Keratinocyte (primary cell): Measurements from ENCODE around the gene TOLLIP. TPM values are rescaled to one million over a fixed set of nuclear protein-coding genes. Genes with fewer than 3 reads are reported as not detected.

ENCODE experiments used
- DNase-seq: peaks from one replicate; pipeline ENCODE4 v3.0.0-alpha.2; 2011; ENCODE audit warnings: low read depth, missing footprints, low spot score
- FAIRE-seq: peaks from 2 replicates; lab custom pipeline; 2011; peaks lifted over from hg19 to GRCh38; lab: Jason Lieb, UNC
- H2AFZ ChIP-seq: 2 replicates; pipeline ENCODE4 v1.6.0; 2012; ENCODE audit warnings: low read length, control low read depth, inconsistent platforms; ENCODE audit not compliant: control insufficient read depth
- H3K27ac ChIP-seq: 2 replicates; pipeline ENCODE4 v1.5.1; 2011; ENCODE audit warnings: low read length; ENCODE audit not compliant: control insufficient read depth, insufficient read depth
- H3K27me3 ChIP-seq: 3 replicates; pipeline ENCODE4 v1.6.0; 2011; ENCODE audit warnings: low read length; ENCODE audit not compliant: control insufficient read depth, insufficient read depth; ENCODE audit errors: extremely low read depth
- H3K36me3 ChIP-seq, 2 experiments: 2 replicates in 1 of 2; 3 replicates in 1 of 2; pipeline ENCODE4 v1.5.1; 2011; ENCODE audit warnings: low read length in 2 of 2, mild to moderate bottlenecking in 1 of 2; ENCODE audit not compliant: control insufficient read depth in 2 of 2, insufficient read depth in 2 of 2; ENCODE audit errors: extremely low read depth in 1 of 2
- H3K4me1 ChIP-seq: 3 replicates; pipeline ENCODE4 v1.5.1; 2011; ENCODE audit warnings: low read length; ENCODE audit not compliant: control insufficient read depth, insufficient read depth; ENCODE audit errors: extremely low read depth
- H3K4me2 ChIP-seq: 3 replicates; pipeline ENCODE4 v1.6.0; 2011; ENCODE audit warnings: low read depth, low read length; ENCODE audit not compliant: control insufficient read depth, insufficient read depth; ENCODE audit errors: extremely low read depth
- H3K4me3 ChIP-seq, 3 experiments: fragments of 200-600 bp in 1 of 3; sonication (generic) in 1 of 3; 2 replicates in 2 of 3; 3 replicates in 1 of 3; pipeline ENCODE4 v1.5.1; 2011 to 2016; ENCODE audit warnings: low read length in 3 of 3, mild to moderate bottlenecking in 3 of 3, control low read depth in 2 of 3, inconsistent platforms in 1 of 3, low read depth in 1 of 3, mixed read lengths in 1 of 3, mixed run types in 1 of 3, moderate library complexity in 1 of 3; ENCODE audit not compliant: control insufficient read depth in 2 of 3, insufficient read depth in 2 of 3; ENCODE audit errors: extremely low read depth in 1 of 3
- H3K79me2 ChIP-seq: 2 replicates; pipeline ENCODE4 v1.6.0; 2012; ENCODE audit warnings: low read length; ENCODE audit not compliant: control insufficient read depth, insufficient read depth
- H3K9ac ChIP-seq: 3 replicates; pipeline ENCODE4 v1.6.0; 2011; ENCODE audit warnings: low read length; ENCODE audit not compliant: control insufficient read depth, insufficient read depth; ENCODE audit errors: extremely low read depth
- H3K9me1 ChIP-seq: 3 replicates; pipeline ENCODE4 v1.6.0; 2011; ENCODE audit warnings: low read length; ENCODE audit not compliant: control insufficient read depth, insufficient read depth; ENCODE audit errors: extremely low read depth
- H3K9me3 ChIP-seq: 2 replicates; pipeline ENCODE4 v1.5.1; 2012; ENCODE audit warnings: low read depth, low read length; ENCODE audit not compliant: control insufficient read depth
- H4K20me1 ChIP-seq: 3 replicates; pipeline ENCODE4 v1.6.0; 2011; ENCODE audit warnings: low read length; ENCODE audit not compliant: control insufficient read depth, insufficient read depth; ENCODE audit errors: extremely low read depth
- CTCF ChIP-seq, 3 experiments: IDR thresholded peaks in 1 of 3; conservative IDR thresholded peaks in 1 of 3; optimal IDR thresholded peaks in 1 of 3; 2 replicates in 2 of 3; 3 replicates in 1 of 3; pipeline versions ENCODE3 to v1.5.1; 2011; ENCODE audit warnings: low read length in 3 of 3, mild to moderate bottlenecking in 3 of 3, moderate library complexity in 2 of 3, control low read depth in 1 of 3, inconsistent platforms in 1 of 3; ENCODE audit not compliant: insufficient read depth in 2 of 3; ENCODE audit errors: extremely low read depth in 1 of 3
- EZH2 ChIP-seq: IDR thresholded peaks from one replicate; pipeline ENCODE4 v1.6.1; 2012; ENCODE audit warnings: inconsistent platforms, mild to moderate bottlenecking, low read length, moderate library complexity
- dilution Hi-C: fragments of 300-500 bp; cut with MboI; formaldehyde crosslinking; loops from one replicate; pipeline ENCODE4 v1.7.0; 2020; ENCODE audit warnings: low sequenced_read_pairs; ENCODE audit not compliant: extremely low pct_ligation_motif_present
- polyA plus RNA-seq, 5 experiments: library from polyadenylated mRNA; depleted of rRNA in 3 of 5; stranded (reverse) in 3 of 5; stranded (forward) in 1 of 5; unstranded in 1 of 5; fragments of >200 nt; gene quantifications; 1 replicate in 1 of 5; 2 replicates in 3 of 5; 3 replicates in 1 of 5; pipeline versions ENCODE4 v1.2.1 to v1.2.3, GENCODE V29; 2011 to 2012; ENCODE audit warnings: missing spikeins in 2 of 5, low read depth in 1 of 5, low replicate concordance in 1 of 5

The TOLLIP gene
- polyA plus RNA-seq, 1 donor (not counting 4 experiments of a cell fraction or from before 2014, with no cell fraction given), result 40.2 TPM

DNA sequence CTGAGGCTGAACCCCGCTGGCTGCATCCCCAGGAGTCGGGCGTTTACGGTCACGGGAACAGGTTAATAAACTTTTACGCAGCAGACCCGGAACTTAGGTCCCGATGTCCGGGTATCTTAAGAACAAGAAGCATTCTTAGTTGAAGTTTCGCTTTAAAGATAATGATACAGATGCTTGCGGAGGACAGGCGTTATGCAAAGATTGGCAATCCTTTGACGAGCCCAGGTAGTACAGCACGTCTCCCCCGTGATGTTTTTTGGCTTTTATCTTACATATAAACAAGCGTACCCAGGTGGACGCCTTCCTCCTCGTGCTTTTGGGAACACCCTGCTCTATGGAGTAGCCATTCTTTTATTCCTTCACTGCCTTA lies 871 bp upstream of the TOLLIP start:
- Histone ChIP-seq H4K20me1 (peaks cover 2% of the 10 kb centered on the region), H3K4me3 (peak overlapping the region; percentile 68 to 76 (median 74)), H3K4me2 (peak overlapping the region; percentile 92), H3K36me3 (peaks cover 4 to 7% of the 10 kb centered on the region in 2 experiments), H3K27ac (peak overlapping the region; percentile 80), H3K79me2 (peaks cover 36% of the 10 kb centered on the region), H3K9me1 (peaks cover 4% of the 10 kb centered on the region), H2AFZ (peak overlapping the region; percentile 100), H3K9ac (peak overlapping the region; percentile 87), H3K9me3 (peaks cover 6% of the 10 kb centered on the region), H3K27me3 (peaks cover 7% of the 10 kb centered on the region), H3K4me1 (peaks cover 31% of the 10 kb centered on the region)
- DNase-seq, result no peak
- no peak for TF ChIP-seq EZH2
- TF ChIP-seq CTCF (optimal IDR thresholded peaks at IDR 0.05 in 1 of 3, IDR thresholded peaks at IDR 0.05 in 1 of 3, conservative IDR thresholded peaks at IDR 0.05 in 1 of 3; ENCODE audit: extremely low read depth in 1 of 3, insufficient read depth in 2 of 3, low read length in 3 of 3), result no peak
- FAIRE-seq, result no peak
- dilution Hi-C loops, result no loop called here

DNA sequence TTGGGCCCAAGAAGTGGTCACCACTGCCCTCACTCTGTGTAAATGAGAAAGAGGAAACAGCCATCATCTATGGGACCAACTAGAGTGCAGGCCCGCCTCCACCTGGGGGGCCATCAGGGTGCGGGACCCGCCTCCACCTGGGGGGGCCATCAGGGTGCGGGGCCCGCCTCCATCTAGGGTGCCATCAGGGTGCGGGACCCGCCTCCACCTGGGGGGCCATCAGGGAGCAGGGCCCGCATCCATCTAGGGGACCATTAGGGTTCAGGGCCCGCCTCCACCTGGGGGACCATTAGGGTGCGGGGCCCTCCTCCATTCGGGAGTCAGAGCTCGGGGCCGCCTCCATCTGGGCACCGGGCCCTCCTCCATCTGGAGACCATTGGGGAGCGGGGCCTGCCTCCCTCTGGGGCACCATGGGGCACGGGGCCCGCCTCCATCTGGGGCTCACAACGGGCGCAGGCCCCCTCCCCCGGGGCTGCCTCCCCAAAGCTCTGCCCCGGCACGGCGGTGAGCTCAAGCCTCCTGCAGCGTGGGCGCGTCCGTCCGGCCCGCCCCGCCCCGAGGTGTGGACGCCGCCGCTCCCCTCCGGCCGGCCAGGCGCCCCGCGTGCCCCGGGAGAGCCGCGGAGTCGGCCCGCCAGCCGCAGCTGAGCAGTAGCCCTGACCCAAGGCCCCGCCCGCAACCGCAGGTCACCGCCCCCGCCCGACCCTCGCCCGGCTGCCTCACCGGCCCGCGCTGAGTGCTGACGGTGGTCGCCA lies 512 bp downstream of the TOLLIP start:
- Histone ChIP-seq H3K79me2 (peaks cover 49% of the 10 kb centered on the region), H3K4me3 (peak overlapping the region; percentile 73 to 76 (median 74)), H4K20me1 (peaks cover 2% of the 10 kb centered on the region), H3K9me1 (peaks cover 4% of the 10 kb centered on the region), H3K4me2 (peak overlapping the region; percentile 99), H2AFZ (peak overlapping the region; percentile 22), H3K27ac (peak overlapping the region; percentile 79), H3K27me3 (peaks cover 7% of the 10 kb centered on the region), H3K4me1 (peaks cover 44% of the 10 kb centered on the region), H3K36me3 (peaks cover 7 to 13% of the 10 kb centered on the region in 2 experiments), H3K9ac (peak overlapping the region; percentile 63), H3K9me3 (peaks cover 6% of the 10 kb centered on the region)
- FAIRE-seq, result no peak
- TF ChIP-seq CTCF (optimal IDR thresholded peaks at IDR 0.05 in 1 of 3, IDR thresholded peaks at IDR 0.05 in 1 of 3, conservative IDR thresholded peaks at IDR 0.05 in 1 of 3; ENCODE audit: extremely low read depth in 1 of 3, insufficient read depth in 2 of 3, low read length in 3 of 3) (no peak), EZH2 (no peak)
- DNase-seq, result no peak
- dilution Hi-C loops, result no loop called here
